ENCODE data around the gene PRXL2B. TPM values are rescaled to one million over a fixed set of nuclear protein-coding genes. Genes with fewer than 3 reads are reported as not detected.
A peak's percentile ranks its signal among the peaks of the same experiment; 100 is the strongest.

Gene PRXL2B
- total and polyA plus RNA-seq, 2 experiments from 2014 or later = 25.5 to 44.0 TPM

DNA sequence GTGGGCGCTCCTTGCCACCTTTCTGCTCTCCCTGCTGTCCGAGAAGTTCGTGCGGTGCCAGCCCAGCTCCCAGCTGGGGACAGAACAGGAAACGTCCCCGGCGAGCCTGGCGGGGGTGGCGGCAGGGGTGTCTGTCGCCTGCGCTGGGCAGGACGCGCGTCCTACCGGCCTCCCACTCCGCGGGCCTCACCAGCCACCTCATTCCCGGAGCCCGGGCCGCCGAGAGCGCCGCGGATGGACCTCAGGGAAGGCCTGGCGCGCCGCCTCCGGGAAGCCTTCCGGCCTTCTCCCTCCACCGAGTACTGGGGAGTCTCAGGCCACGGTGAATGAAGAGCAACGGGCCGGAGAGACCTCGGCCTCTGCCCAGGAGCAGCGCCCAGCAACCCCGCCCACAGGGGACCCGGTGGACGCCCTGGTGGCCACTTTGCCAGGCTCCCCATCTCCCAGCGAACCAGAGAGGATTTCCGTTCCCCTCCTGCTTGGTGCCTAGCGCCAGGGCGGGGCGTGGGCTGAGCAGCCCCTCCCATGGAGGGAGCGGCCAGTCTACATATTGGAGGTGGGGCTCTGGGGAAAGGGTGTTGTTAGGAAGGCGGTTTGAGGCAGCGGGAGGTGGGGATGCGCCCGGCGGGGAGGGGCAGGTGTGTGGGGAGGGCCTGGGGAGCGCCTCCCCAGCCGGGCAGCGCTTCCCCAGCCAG lies 39.9 kb upstream of the PRXL2B start:
- H3K9me2 ChIP-seq (ENCODE audit: insufficient read depth) = no peaks in the 10 kb centered on the region
- H3K27me3 ChIP-seq (ENCODE audit: insufficient read depth) = no peaks in the 10 kb centered on the region
- H2AFZ ChIP-seq = 0 out of 2 replicates have a peak overlapping the region, but pooled peaks have one; percentile 14
- peaks cover 5% of the 10 kb centered on the region; the same call in 1 of the 2 replicates for H3F3A ChIP-seq (replicated peaks; ENCODE audit: low read depth)
- H3K27ac ChIP-seq (ENCODE audit: low read depth) = peak overlapping the region; percentile 84
- TF ChIP-seq POLR2AphosphoS5 (IDR thresholded peaks at IDR 0.05; ENCODE audit: low read depth) = peak; percentile 41; the same call in 1 of the 2 replicates
- TF ChIP-seq EZH2phosphoT487 (IDR thresholded peaks at IDR 0.05; ENCODE audit: unreplicated experiment) = no peak
- TF ChIP-seq, protein P1, sequence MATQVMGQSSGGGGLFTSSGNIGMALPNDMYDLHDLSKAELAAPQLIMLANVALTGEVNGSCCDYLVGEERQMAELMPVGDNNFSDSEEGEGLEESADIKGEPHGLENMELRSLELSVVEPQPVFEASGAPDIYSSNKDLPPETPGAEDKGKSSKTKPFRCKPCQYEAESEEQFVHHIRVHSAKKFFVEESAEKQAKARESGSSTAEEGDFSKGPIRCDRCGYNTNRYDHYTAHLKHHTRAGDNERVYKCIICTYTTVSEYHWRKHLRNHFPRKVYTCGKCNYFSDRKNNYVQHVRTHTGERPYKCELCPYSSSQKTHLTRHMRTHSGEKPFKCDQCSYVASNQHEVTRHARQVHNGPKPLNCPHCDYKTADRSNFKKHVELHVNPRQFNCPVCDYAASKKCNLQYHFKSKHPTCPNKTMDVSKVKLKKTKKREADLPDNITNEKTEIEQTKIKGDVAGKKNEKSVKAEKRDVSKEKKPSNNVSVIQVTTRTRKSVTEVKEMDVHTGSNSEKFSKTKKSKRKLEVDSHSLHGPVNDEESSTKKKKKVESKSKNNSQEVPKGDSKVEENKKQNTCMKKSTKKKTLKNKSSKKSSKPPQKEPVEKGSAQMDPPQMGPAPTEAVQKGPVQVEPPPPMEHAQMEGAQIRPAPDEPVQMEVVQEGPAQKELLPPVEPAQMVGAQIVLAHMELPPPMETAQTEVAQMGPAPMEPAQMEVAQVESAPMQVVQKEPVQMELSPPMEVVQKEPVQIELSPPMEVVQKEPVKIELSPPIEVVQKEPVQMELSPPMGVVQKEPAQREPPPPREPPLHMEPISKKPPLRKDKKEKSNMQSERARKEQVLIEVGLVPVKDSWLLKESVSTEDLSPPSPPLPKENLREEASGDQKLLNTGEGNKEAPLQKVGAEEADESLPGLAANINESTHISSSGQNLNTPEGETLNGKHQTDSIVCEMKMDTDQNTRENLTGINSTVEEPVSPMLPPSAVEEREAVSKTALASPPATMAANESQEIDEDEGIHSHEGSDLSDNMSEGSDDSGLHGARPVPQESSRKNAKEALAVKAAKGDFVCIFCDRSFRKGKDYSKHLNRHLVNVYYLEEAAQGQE (IDR thresholded peaks at IDR 0.05; ENCODE audit: unreplicated experiment) = no peak
- Mint-ChIP-seq H3K36me3 (ENCODE audit: low read depth) (no peaks in the 10 kb centered on the region), H3K4me1 (peaks cover 4% of the 10 kb centered on the region; the same call in 1 of the 3 replicates), H3K27ac (0 out of 2 replicates have a peak overlapping the region, but pooled peaks have one; percentile 44), H3K4me3 (peak overlapping the region; percentile 77), H3K9me3 (no peaks in the 10 kb centered on the region), H3K27me3 (ENCODE audit: insufficient read depth, low read depth, poor library complexity) (peaks cover 18% of the 10 kb centered on the region)
- DNase-seq (ENCODE audit: low spot score) (peak; percentile 93), ATAC-seq (peak; percentile 59)
- peaks cover 16% of the 10 kb centered on the region; the same call in 1 of the 2 replicates for H3K4me1 ChIP-seq (ENCODE audit: insufficient read depth)
- no peaks in the 10 kb centered on the region for H3K79me2 ChIP-seq (replicated peaks; ENCODE audit: insufficient read depth)
- peak overlapping the region; percentile 92 for H3K4me2 ChIP-seq
- no peaks in the 10 kb centered on the region for H4K20me1 ChIP-seq (replicated peaks; ENCODE audit: insufficient read depth)
- peak overlapping the region; percentile 85 for H3K4me3 ChIP-seq
- H3K36me3 ChIP-seq (ENCODE audit: insufficient read depth) = no peaks in the 10 kb centered on the region

DNA sequence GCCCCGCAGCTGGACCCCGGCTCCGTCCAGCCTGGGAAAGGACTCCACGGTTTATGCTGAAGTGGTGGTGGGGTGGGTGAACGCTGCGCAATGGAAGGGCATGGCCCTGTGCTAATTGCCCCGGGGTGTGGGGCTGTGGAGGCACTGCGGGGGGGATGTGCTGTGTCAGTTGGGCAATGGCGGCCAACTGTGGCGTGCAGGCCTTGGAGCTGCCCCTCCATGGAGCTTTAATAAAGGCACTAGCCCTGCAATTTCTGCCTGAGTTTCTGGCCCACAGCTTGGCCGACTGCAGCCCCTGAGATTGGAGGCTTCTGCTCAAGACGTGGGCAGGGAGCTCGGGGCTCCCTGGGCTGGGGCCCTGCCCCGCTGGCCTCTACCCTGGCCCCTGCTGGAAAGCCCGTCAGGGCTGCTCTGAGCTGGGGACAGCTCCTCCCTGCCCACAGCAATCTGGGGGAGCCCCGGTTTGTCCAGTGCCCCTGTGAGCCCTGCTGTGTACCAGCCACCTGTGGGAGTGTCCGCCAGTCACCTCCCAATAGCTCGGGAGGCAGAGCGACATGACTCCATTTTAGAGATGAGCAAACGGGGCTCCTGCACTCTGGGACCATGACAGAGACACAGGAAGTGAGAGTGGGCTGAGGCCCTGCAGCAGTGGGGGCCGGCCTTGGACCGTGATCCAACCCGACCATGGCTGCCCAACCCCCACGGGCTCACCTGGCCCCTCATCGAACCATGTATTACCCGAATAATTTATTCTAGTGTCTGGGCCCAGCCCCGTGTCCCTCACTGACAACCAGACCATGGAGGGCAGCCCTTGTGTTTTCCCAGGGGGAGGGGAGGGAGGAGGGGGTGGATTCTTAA lies 39.1 kb upstream of the PRXL2B start:
- H4K20me1 ChIP-seq (replicated peaks; ENCODE audit: insufficient read depth) = no peaks in the 10 kb centered on the region
- H3K4me2 ChIP-seq = peak overlapping the region; percentile 92
- no peaks in the 10 kb centered on the region for H3K9me2 ChIP-seq (ENCODE audit: insufficient read depth)
- H3K4me1 Mint-ChIP-seq = peaks cover 2% of the 10 kb centered on the region; the same call in 1 of the 3 replicates
- no peaks in the 10 kb centered on the region for H3K79me2 ChIP-seq (replicated peaks; ENCODE audit: insufficient read depth)
- no peaks in the 10 kb centered on the region for H3K9me3 Mint-ChIP-seq
- peak overlapping the region; percentile 84; the same call in 1 of the 2 replicates for H3K27ac ChIP-seq (ENCODE audit: low read depth)
- H3K27me3 Mint-ChIP-seq (ENCODE audit: insufficient read depth, low read depth, poor library complexity) = peaks cover 13% of the 10 kb centered on the region
- H3K4me3 ChIP-seq = peak overlapping the region; percentile 85
- no peaks in the 10 kb centered on the region for H3K36me3 Mint-ChIP-seq (ENCODE audit: low read depth)
- no peak for DNase-seq (ENCODE audit: low spot score)
- H3K4me1 ChIP-seq (ENCODE audit: insufficient read depth) = peaks cover 16% of the 10 kb centered on the region; the same call in 1 of the 2 replicates
- no peaks in the 10 kb centered on the region for H3K36me3 ChIP-seq (ENCODE audit: insufficient read depth)
- H3F3A ChIP-seq (replicated peaks; ENCODE audit: low read depth) = peaks cover 4% of the 10 kb centered on the region; the same call in 1 of the 2 replicates
- no peaks in the 10 kb centered on the region for H3K27me3 ChIP-seq (ENCODE audit: insufficient read depth)
- H3K4me3 Mint-ChIP-seq = peak overlapping the region; percentile 77
- peak; percentile 5 for ATAC-seq
- H2AFZ ChIP-seq = peak overlapping the region; percentile 14; the same call in 1 of the 2 replicates
- H3K27ac Mint-ChIP-seq = no peak overlapping the region
- TF ChIP-seq ZNF114 (CRISPR knock-in tag; IDR thresholded peaks at IDR 0.05) (no peak), ZNF331 (CRISPR knock-in tag; IDR thresholded peaks at IDR 0.05; ENCODE audit: low read depth) (no peak), EZH2 (IDR thresholded peaks at IDR 0.05; ENCODE audit: low read depth, unreplicated experiment) (no peak), EZH2phosphoT487 (IDR thresholded peaks at IDR 0.05; ENCODE audit: unreplicated experiment) (no peak), POLR2AphosphoS5 (IDR thresholded peaks at IDR 0.05; ENCODE audit: low read depth) (no peak; the same call in 1 of the 2 replicates)
- TF ChIP-seq, protein P2, sequence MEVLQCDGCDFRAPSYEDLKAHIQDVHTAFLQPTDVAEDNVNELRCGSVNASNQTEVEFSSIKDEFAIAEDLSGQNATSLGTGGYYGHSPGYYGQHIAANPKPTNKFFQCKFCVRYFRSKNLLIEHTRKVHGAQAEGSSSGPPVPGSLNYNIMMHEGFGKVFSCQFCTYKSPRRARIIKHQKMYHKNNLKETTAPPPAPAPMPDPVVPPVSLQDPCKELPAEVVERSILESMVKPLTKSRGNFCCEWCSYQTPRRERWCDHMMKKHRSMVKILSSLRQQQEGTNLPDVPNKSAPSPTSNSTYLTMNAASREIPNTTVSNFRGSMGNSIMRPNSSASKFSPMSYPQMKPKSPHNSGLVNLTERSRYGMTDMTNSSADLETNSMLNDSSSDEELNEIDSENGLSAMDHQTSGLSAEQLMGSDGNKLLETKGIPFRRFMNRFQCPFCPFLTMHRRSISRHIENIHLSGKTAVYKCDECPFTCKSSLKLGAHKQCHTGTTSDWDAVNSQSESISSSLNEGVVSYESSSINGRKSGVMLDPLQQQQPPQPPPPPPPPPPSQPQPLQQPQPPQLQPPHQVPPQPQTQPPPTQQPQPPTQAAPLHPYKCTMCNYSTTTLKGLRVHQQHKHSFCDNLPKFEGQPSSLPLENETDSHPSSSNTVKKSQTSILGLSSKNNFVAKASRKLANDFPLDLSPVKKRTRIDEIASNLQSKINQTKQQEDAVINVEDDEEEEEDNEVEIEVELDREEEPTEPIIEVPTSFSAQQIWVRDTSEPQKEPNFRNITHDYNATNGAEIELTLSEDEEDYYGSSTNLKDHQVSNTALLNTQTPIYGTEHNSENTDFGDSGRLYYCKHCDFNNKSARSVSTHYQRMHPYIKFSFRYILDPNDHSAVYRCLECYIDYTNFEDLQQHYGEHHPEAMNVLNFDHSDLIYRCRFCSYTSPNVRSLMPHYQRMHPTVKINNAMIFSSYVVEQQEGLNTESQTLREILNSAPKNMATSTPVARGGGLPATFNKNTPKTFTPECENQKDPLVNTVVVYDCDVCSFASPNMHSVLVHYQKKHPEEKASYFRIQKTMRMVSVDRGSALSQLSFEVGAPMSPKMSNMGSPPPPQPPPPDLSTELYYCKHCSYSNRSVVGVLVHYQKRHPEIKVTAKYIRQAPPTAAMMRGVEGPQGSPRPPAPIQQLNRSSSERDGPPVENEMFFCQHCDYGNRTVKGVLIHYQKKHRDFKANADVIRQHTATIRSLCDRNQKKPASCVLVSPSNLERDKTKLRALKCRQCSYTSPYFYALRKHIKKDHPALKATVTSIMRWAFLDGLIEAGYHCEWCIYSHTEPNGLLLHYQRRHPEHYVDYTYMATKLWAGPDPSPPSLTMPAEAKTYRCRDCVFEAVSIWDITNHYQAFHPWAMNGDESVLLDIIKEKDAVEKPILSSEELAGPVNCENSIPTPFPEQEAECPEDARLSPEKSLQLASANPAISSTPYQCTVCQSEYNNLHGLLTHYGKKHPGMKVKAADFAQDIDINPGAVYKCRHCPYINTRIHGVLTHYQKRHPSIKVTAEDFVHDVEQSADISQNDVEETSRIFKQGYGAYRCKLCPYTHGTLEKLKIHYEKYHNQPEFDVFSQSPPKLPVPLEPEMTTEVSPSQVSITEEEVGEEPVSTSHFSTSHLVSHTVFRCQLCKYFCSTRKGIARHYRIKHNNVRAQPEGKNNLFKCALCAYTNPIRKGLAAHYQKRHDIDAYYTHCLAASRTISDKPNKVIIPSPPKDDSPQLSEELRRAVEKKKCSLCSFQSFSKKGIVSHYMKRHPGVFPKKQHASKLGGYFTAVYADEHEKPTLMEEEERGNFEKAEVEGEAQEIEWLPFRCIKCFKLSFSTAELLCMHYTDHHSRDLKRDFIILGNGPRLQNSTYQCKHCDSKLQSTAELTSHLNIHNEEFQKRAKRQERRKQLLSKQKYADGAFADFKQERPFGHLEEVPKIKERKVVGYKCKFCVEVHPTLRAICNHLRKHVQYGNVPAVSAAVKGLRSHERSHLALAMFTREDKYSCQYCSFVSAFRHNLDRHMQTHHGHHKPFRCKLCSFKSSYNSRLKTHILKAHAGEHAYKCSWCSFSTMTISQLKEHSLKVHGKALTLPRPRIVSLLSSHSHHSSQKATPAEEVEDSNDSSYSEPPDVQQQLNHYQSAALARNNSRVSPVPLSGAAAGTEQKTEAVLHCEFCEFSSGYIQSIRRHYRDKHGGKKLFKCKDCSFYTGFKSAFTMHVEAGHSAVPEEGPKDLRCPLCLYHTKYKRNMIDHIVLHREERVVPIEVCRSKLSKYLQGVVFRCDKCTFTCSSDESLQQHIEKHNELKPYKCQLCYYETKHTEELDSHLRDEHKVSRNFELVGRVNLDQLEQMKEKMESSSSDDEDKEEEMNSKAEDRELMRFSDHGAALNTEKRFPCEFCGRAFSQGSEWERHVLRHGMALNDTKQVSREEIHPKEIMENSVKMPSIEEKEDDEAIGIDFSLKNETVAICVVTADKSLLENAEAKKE (CRISPR knock-in tag; IDR thresholded peaks at IDR 0.05) = no peak
